ENCODE data around the gene MKLN1. TPM values are rescaled to one million over a fixed set of nuclear protein-coding genes. Genes with fewer than 3 reads are reported as not detected.
"Not testable (repeated sequence)": the region's sequence is repeated elsewhere in the genome, so short reads cannot be mapped to it uniquely, and the experiment has no call there.

The MKLN1 gene
- total and polyA plus RNA-seq, 2 donors, result 14.4 to 28.9 TPM

DNA sequence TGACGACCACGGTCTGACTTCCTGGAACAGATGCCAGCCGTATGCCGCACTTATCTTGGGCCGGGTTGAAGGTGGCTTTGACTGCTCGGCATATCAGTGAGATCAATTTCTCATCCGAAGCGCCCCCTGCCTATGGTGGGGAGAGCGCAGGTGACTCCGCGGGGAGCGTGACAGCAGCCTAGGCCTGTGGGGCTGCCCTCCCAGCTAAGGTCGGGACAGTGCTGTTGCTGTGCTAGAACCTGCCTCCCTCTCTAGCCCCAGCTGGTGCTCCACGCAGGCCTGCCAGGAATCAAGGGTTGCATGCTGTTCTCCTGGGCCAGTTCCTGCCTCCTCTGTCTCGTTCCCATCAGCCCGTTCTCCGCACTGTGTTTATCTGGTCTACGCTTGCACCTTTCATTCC, 178.9 kb downstream of the MKLN1 start:
- DNase-seq (ENCODE audit: low read depth in 6 of 9, low spot score in 9 of 9), result no peak
- Histone ChIP-seq H3K27me3 (ENCODE audit: control insufficient read depth in 2 of 2, insufficient read depth in 1 of 2, low read length in 1 of 2) (no peaks in the 10 kb centered on the region), H3K36me3 (ENCODE audit: control insufficient read depth in 2 of 2, insufficient read depth in 2 of 2, low read length in 1 of 2) (no peaks in the 10 kb centered on the region), H3K4me1 (ENCODE audit: control insufficient read depth in 2 of 2, insufficient read depth in 2 of 2, low read length in 2 of 2) (peaks cover 3 to 28% of the 10 kb centered on the region in 2 donors), H3K4me3 (ENCODE audit: low read length in 2 of 2) (no peak overlapping the region), H3K9me3 (ENCODE audit: control insufficient read depth in 2 of 2, insufficient read depth in 1 of 2, low read length in 1 of 2) (peaks cover 0 to 5% of the 10 kb centered on the region in 2 donors), H3K27ac (ENCODE audit: low read depth in 1 of 2, low read length in 1 of 2) (no peak overlapping the region)
- WGBS, result 91% methylated on average over 18 of the region's 18 CpGs

DNA sequence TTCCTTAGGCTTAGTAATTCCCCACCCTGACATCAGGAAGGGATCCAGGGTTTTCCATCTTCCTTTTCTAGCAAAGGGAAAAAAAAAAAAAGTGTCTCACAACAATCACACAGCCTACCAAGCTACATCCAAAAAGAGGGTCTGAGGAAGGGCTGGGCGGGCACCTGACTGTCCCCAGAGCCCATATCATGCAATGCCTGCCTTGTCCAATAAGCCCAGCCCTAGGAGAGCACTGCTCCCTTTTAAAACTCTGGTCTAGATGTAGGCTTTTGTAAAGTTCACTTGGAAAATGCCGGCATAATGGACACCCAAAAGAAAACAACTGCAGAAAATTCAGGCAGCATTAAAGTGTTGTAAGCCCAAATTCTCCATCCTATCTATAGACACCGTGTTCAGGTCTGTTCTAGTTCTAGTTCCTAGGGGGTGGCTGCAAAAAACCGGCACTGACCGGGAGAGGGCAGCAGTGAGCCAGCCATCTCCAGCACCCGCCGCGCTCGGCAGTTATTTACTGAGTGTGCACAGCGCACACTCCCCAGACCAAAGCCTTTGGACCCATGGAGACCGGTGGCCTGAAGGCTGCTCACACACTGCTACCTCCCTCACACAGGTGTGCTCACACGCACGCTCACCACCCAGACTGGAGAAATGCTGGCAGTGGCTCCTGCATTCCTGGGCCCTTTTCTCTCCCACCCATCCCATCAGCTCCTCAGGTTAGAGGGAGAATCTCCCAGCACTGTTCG, 180.1 kb downstream of the MKLN1 start:
- Histone ChIP-seq H3K36me3 (ENCODE audit: control insufficient read depth in 2 of 2, insufficient read depth in 2 of 2, low read length in 1 of 2) (no peaks in the 10 kb centered on the region), H3K27ac (ENCODE audit: low read depth in 1 of 2, low read length in 1 of 2) (no peak overlapping the region)
- DNase-seq (ENCODE audit: low read depth in 6 of 9, low spot score in 9 of 9), result peak in 7 of 9 donors; percentile 54 to 80 (median 62)

DNA sequence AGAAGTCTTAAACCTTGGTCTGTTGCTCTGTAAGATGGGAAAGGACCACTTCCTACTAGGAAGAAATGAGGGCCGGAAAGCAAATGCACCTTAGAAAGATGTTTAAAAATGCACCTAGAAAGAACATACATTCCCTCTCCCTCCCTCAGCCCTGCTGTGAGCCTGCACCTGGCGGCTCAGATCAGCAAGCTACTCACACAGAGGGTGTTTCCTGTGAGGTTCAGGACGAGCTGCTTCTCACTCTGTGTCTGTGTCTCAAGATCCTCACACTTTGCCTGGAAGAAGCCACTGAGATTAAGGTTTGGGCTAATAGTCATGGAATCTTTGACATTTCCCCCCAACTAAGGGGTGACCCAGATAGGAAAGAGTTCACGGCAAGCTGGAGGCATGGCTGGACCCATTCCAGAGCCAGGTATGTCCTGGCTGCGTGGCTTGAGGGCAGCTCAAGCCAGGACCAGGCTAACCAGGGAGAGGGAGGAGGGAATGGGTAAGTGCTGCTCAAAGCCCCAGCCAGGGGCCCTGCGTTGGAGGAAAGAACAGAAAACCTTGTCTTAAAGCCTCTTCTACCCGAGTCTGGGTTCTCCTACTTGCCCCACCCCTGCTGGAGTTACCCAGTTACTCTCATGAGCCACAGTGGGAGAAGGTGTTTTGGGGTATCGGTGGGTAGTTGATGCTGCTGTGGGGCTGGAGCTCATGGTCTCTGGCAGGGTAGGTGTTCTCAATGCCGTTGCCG, 181.2 kb downstream of the MKLN1 start:
- Histone ChIP-seq H3K36me3 (ENCODE audit: control insufficient read depth in 2 of 2, insufficient read depth in 2 of 2, low read length in 1 of 2) (no peaks in the 10 kb centered on the region), H3K27ac (ENCODE audit: low read depth in 1 of 2, low read length in 1 of 2) (peak overlapping the region in 1 of 2 donors; percentile 53), H3K4me1 (ENCODE audit: control insufficient read depth in 2 of 2, insufficient read depth in 2 of 2, low read length in 2 of 2) (peaks cover 7 to 20% of the 10 kb centered on the region in 2 donors), H3K27me3 (ENCODE audit: control insufficient read depth in 2 of 2, insufficient read depth in 1 of 2, low read length in 1 of 2) (no peaks in the 10 kb centered on the region), H3K4me3 (ENCODE audit: low read length in 2 of 2) (no peak overlapping the region), H3K9me3 (ENCODE audit: control insufficient read depth in 2 of 2, insufficient read depth in 1 of 2, low read length in 1 of 2) (peaks cover 0 to 5% of the 10 kb centered on the region in 2 donors)
- WGBS, result 68% methylated on average over 10 of the region's 10 CpGs
- DNase-seq (ENCODE audit: low read depth in 6 of 9, low spot score in 9 of 9), result peak in 4 of 9 donors; percentile 40 to 71 (median 46)

More for the DNA sequence above, 180.1 kb downstream of the MKLN1 start:
- 39% methylated on average over 14 of the region's 14 CpGs for WGBS
- Histone ChIP-seq H3K4me3 (ENCODE audit: low read length in 2 of 2) (no peak overlapping the region), H3K27me3 (ENCODE audit: control insufficient read depth in 2 of 2, insufficient read depth in 1 of 2, low read length in 1 of 2) (no peaks in the 10 kb centered on the region), H3K4me1 (ENCODE audit: control insufficient read depth in 2 of 2, insufficient read depth in 2 of 2, low read length in 2 of 2) (peaks cover 3 to 17% of the 10 kb centered on the region in 2 donors), H3K9me3 (ENCODE audit: control insufficient read depth in 2 of 2, insufficient read depth in 1 of 2, low read length in 1 of 2) (peaks cover 0 to 5% of the 10 kb centered on the region in 2 donors)

DNA sequence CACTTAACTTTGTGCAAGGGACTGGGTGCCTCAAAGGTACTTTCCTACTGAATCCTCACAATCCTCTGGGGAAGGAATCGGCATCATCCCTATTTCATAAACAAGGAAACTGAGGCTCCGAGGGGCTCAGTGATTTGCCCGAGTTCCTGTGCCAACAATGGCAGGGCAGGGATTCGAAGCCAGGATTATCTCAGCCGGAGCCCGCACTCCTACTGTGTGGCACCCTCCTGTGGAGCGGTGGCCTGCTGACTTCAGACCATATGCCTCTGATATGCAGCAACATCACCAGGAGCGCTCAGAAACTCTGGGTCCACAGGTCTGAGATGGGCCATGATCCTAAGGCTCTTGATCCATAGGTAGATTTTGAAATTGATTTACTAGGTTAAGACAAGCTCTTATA, 182.1 kb downstream of the MKLN1 start:
- H3K36me3 ChIP-seq (ENCODE audit: control insufficient read depth in 2 of 2, insufficient read depth in 2 of 2, low read length in 1 of 2), result no peaks in the 10 kb centered on the region
- H3K4me3 ChIP-seq (ENCODE audit: low read length in 2 of 2), result no peak overlapping the region
- H3K27ac ChIP-seq (ENCODE audit: low read depth in 1 of 2, low read length in 1 of 2), result no peak overlapping the region
- H3K9me3 ChIP-seq (ENCODE audit: control insufficient read depth in 2 of 2, insufficient read depth in 1 of 2, low read length in 1 of 2), result peaks cover 0 to 5% of the 10 kb centered on the region in 2 donors
- DNase-seq (ENCODE audit: low read depth in 6 of 9, low spot score in 9 of 9), result no peak
- WGBS, result 98% methylated on average over 8 of the region's 8 CpGs
- H3K27me3 ChIP-seq (ENCODE audit: control insufficient read depth in 2 of 2, insufficient read depth in 1 of 2, low read length in 1 of 2), result no peaks in the 10 kb centered on the region
- peaks cover 7 to 20% of the 10 kb centered on the region in 2 donors for H3K4me1 ChIP-seq (ENCODE audit: control insufficient read depth in 2 of 2, insufficient read depth in 2 of 2, low read length in 2 of 2)

DNA sequence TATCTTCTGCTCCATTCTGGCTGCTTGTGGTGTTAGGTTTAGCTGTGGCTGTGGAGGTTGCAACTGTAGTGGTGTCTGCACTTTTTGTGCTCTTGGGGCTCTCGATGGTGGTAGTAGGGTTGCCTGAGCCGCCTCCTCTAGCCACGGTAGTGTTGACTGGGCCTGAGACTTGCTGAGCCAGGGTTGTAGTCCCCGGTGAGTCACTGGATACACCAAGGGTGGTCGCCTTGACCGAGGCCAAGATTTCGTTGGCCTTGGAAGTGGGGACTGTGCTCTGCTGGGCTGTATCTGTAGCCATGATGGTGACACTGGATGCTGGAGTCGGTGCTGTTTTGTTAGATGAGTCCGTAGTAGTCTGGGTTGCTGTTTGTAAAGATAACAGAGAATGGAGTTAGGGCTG, 183.4 kb downstream of the MKLN1 start:
- Histone ChIP-seq H3K36me3 (ENCODE audit: control insufficient read depth in 2 of 2, insufficient read depth in 2 of 2, low read length in 1 of 2) (no peaks in the 10 kb centered on the region), H3K27ac (ENCODE audit: low read depth in 1 of 2, low read length in 1 of 2) (no peak overlapping the region), H3K9me3 (ENCODE audit: control insufficient read depth in 2 of 2, insufficient read depth in 1 of 2, low read length in 1 of 2) (peaks cover 0 to 5% of the 10 kb centered on the region in 2 donors), H3K4me3 (ENCODE audit: low read length in 2 of 2) (no peak overlapping the region), H3K27me3 (ENCODE audit: control insufficient read depth in 2 of 2, insufficient read depth in 1 of 2, low read length in 1 of 2) (no peaks in the 10 kb centered on the region), H3K4me1 (ENCODE audit: control insufficient read depth in 2 of 2, insufficient read depth in 2 of 2, low read length in 2 of 2) (peaks cover 7 to 20% of the 10 kb centered on the region in 2 donors)
- WGBS, result 90% methylated on average over 9 of the region's 9 CpGs
- DNase-seq (ENCODE audit: low read depth in 6 of 9, low spot score in 9 of 9), result no peak

DNA sequence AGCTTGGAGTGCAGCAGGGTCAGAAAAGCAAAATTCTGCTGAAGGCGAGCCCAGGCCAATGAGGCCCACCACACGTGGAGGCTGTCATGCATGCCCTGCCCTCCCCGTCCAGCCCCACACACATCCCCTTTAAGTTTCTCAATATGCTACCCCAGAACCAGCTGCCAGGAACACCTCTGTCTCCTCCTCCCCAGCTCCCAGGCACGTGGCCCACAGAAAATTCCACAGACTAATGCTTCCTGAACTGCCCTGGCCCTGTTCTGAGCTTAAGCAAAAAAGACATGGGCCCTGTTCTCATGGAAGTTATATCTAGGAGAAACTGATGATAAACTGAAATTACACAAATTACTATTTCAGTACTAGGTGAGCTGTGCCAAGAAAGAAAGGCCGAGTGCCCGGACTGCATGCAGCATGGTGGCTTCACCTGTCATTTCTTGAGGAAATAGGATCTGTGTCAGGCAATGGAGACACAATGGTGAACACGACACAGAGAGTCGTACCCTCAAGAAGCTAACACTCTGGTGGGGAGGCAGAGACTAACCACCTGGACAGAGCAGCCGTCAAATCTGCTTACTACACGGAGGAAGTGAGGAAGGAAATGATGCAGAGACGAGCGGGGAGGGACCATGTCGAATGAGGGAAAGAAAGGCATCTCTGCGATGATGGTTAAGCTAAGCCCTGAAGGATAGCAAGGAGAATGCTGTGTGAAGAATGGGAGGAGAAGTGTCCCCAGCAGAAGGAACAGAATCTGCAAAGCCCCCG, 184.3 kb downstream of the MKLN1 start:
- Histone ChIP-seq H3K36me3 (ENCODE audit: control insufficient read depth in 2 of 2, insufficient read depth in 2 of 2, low read length in 1 of 2) (no peaks in the 10 kb centered on the region), H3K27ac (ENCODE audit: low read depth in 1 of 2, low read length in 1 of 2) (no peak overlapping the region), H3K9me3 (ENCODE audit: control insufficient read depth in 2 of 2, insufficient read depth in 1 of 2, low read length in 1 of 2) (no peaks in the 10 kb centered on the region), H3K4me1 (ENCODE audit: control insufficient read depth in 2 of 2, insufficient read depth in 2 of 2, low read length in 2 of 2) (peaks cover 7 to 20% of the 10 kb centered on the region in 2 donors), H3K4me3 (ENCODE audit: low read length in 2 of 2) (no peak overlapping the region), H3K27me3 (ENCODE audit: control insufficient read depth in 2 of 2, insufficient read depth in 1 of 2, low read length in 1 of 2) (no peaks in the 10 kb centered on the region)
- peak in 1 of 9 donors; percentile 25 for DNase-seq (ENCODE audit: low read depth in 6 of 9, low spot score in 9 of 9)
- WGBS, result 69% methylated on average over 15 of the region's 15 CpGs

DNA sequence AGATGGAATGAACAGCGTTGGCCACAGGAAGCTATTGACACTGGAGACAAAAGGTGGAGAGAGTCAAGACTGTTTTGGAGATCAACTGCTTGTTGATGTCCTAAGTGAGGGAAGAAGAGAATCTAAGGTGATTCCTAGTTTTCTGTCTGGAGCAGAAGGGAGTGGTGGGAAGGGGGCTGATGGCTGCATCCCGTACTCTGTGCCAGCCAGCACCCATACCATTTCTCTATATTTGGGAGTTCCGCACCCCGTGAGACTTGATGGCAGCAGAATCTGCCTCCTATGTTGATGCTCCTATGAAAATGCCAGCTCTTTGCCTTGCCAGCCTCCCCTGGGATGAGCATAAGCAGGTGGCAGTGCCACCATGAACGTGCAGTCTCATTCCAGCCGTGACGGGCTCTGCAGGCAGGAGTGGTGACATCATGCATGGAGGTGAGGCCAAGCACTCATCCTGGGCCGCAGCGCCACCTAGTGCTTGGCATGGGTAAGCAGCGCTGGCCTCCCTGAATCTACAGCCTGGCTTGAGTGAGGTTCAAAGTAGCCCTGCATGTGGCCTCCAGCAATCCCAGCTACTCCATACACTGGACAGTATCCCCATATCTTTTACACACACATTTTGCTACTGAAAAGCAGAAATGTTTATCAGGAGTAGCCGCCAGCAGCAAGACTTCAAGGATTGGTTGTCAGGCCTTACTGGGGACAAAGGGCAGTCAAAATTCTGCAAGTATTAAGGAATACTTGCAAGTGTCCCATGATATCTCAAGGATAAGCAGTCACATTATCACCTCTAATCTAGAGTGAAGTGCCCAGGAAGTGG, 185.8 kb downstream of the MKLN1 start:
- H3K27ac ChIP-seq (ENCODE audit: low read depth in 1 of 2, low read length in 1 of 2), result no peak overlapping the region
- no peaks in the 10 kb centered on the region for H3K9me3 ChIP-seq (ENCODE audit: control insufficient read depth in 2 of 2, insufficient read depth in 1 of 2, low read length in 1 of 2)
- no peaks in the 10 kb centered on the region for H3K27me3 ChIP-seq (ENCODE audit: control insufficient read depth in 2 of 2, insufficient read depth in 1 of 2, low read length in 1 of 2)
- H3K4me1 ChIP-seq (ENCODE audit: control insufficient read depth in 2 of 2, insufficient read depth in 2 of 2, low read length in 2 of 2), result peaks cover 4 to 14% of the 10 kb centered on the region in 2 donors
- DNase-seq (ENCODE audit: low read depth in 6 of 9, low spot score in 9 of 9), result peak in 8 of 9 donors; percentile 47 to 84 (median 74)
- no peaks in the 10 kb centered on the region for H3K36me3 ChIP-seq (ENCODE audit: control insufficient read depth in 2 of 2, insufficient read depth in 2 of 2, low read length in 1 of 2)
- WGBS, result 45% methylated on average over 11 of the region's 11 CpGs
- H3K4me3 ChIP-seq (ENCODE audit: low read length in 2 of 2), result no peak overlapping the region

DNA sequence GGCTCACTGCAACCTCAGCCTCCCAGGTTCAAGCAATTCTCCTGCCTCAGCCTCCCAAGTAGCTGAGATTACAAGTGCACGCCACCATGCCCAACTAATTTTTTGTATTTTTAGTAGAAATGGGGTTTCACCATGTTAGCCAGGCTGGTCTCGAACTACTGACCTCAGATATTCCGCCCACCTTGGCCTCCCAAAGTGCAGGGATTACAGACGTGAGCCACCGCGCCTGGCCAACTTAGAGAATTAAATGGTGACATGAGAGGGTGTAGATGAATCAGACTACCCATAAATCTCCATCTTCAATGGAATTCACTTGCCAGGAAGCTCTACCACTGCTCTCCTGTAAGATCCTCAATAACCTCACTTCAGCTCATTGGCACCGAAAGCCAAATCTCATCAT, 187.8 kb downstream of the MKLN1 start:
- H3K4me1 ChIP-seq (ENCODE audit: control insufficient read depth in 2 of 2, insufficient read depth in 2 of 2, low read length in 2 of 2); H3K36me3 ChIP-seq (ENCODE audit: control insufficient read depth in 2 of 2, insufficient read depth in 2 of 2, low read length in 1 of 2); H3K9me3 ChIP-seq (ENCODE audit: control insufficient read depth in 2 of 2, insufficient read depth in 1 of 2, low read length in 1 of 2); H3K27ac ChIP-seq (ENCODE audit: low read depth in 1 of 2, low read length in 1 of 2); H3K4me3 ChIP-seq (ENCODE audit: low read length in 2 of 2); H3K27me3 ChIP-seq (ENCODE audit: control insufficient read depth in 2 of 2, insufficient read depth in 1 of 2, low read length in 1 of 2); DNase-seq (ENCODE audit: low read depth in 6 of 9, low spot score in 9 of 9): not testable (repeated sequence)
- 96% methylated on average over 7 of the region's 7 CpGs for WGBS

Data from thymus (tissue), 11 donors.